Measurements from ENCODE around the gene SLC44A1.
A peak's percentile ranks its signal among the peaks of the same experiment; 100 is the strongest.

The SLC44A1 gene

GRCh38 chr9:105328872-105329718, 84.6 kb downstream of the SLC44A1 start:
- FAIRE-seq (no peak), DNase-seq (ENCODE audit: extremely low spot score, insufficient read length, low read depth) (no peak)

GRCh38 chr9:105329719-105330062, 85.2 kb downstream of the SLC44A1 start:
- no peak for FAIRE-seq
- no peak for DNase-seq (ENCODE audit: extremely low spot score, insufficient read length, low read depth)

GRCh38 chr9:105330201-105330600, 85.8 kb downstream of the SLC44A1 start:
- DNase-seq (ENCODE audit: extremely low spot score, insufficient read length, low read depth) (no peak), FAIRE-seq (no peak)

- DNase-seq (ENCODE audit: extremely low spot score, insufficient read length, low read depth) (no peak), FAIRE-seq (peak; percentile 57)
These were observed 86.3 kb downstream of the SLC44A1 start for GRCh38 chr9:105330755-105331154.

GRCh38 chr9:105331160-105331559, 86.7 kb downstream of the SLC44A1 start:
- FAIRE-seq (peak; percentile 9), DNase-seq (ENCODE audit: extremely low spot score, insufficient read length, low read depth) (no peak)

GRCh38 chr9:105331755-105332154, 87.3 kb downstream of the SLC44A1 start:
- DNase-seq (ENCODE audit: extremely low spot score, insufficient read length, low read depth) (no peak), FAIRE-seq (peak; percentile 36)

- DNase-seq (ENCODE audit: extremely low spot score, insufficient read length, low read depth) (no peak), FAIRE-seq (no peak)
These were observed 88.0 kb downstream of the SLC44A1 start for GRCh38 chr9:105332471-105332870.

GRCh38 chr9:105333076-105333475, 88.6 kb downstream of the SLC44A1 start:
- FAIRE-seq (no peak), DNase-seq (ENCODE audit: extremely low spot score, insufficient read length, low read depth) (no peak)

GRCh38 chr9:105333811-105334210, 89.4 kb downstream of the SLC44A1 start:
- DNase-seq (ENCODE audit: extremely low spot score, insufficient read length, low read depth) = no peak
- no peak for FAIRE-seq

- no peak for FAIRE-seq
- no peak for DNase-seq (ENCODE audit: extremely low spot score, insufficient read length, low read depth)
These were observed 93.9 kb downstream of the SLC44A1 start for GRCh38 chr9:105338308-105338707.

GRCh38 chr9:105339849-105340248, 95.4 kb downstream of the SLC44A1 start:
- FAIRE-seq (no peak), DNase-seq (ENCODE audit: extremely low spot score, insufficient read length, low read depth) (no peak)

- FAIRE-seq = peak; percentile 60
These were observed 97.1 kb downstream of the SLC44A1 start for GRCh38 chr9:105341434-105342146.

GRCh38 chr9:105342147-105342505, 97.7 kb downstream of the SLC44A1 start:
- FAIRE-seq (no peak), DNase-seq (ENCODE audit: extremely low spot score, insufficient read length, low read depth) (no peak)

More at GRCh38 chr9:105341434-105342146, 97.1 kb downstream of the SLC44A1 start:
- DNase-seq (ENCODE audit: extremely low spot score, insufficient read length, low read depth) = no peak

- no peak for DNase-seq (ENCODE audit: extremely low spot score, insufficient read length, low read depth)
- FAIRE-seq = no peak
These were observed 99.8 kb downstream of the SLC44A1 start for GRCh38 chr9:105344283-105344682.

- no peak for FAIRE-seq
These were observed 101.2 kb downstream of the SLC44A1 start for GRCh38 chr9:105345626-105346025.

GRCh38 chr9:105346273-105346672, 101.8 kb downstream of the SLC44A1 start:
- no peak for FAIRE-seq
- DNase-seq (ENCODE audit: extremely low spot score, insufficient read length, low read depth) = no peak

More at GRCh38 chr9:105345626-105346025, 101.2 kb downstream of the SLC44A1 start:
- DNase-seq (ENCODE audit: extremely low spot score, insufficient read length, low read depth) = no peak

GRCh38 chr9:105354448-105354847, 110.0 kb downstream of the SLC44A1 start:
- DNase-seq (ENCODE audit: extremely low spot score, insufficient read length, low read depth) (no peak), FAIRE-seq (no peak)

GRCh38 chr9:105355781-105356180, 111.3 kb downstream of the SLC44A1 start:
- FAIRE-seq (peak; percentile 39), DNase-seq (ENCODE audit: extremely low spot score, insufficient read length, low read depth) (no peak)

- DNase-seq (ENCODE audit: extremely low spot score, insufficient read length, low read depth) = peak; percentile 15
These were observed 113.5 kb downstream of the SLC44A1 start for GRCh38 chr9:105357937-105358336.

GRCh38 chr9:105359892-105360291, 115.4 kb downstream of the SLC44A1 start:
- DNase-seq (ENCODE audit: extremely low spot score, insufficient read length, low read depth) (no peak), FAIRE-seq (no peak)

More at GRCh38 chr9:105357937-105358336, 113.5 kb downstream of the SLC44A1 start:
- FAIRE-seq = peak; percentile 82

GRCh38 chr9:105360344-105360743, 115.9 kb downstream of the SLC44A1 start:
- DNase-seq (ENCODE audit: extremely low spot score, insufficient read length, low read depth) (no peak), FAIRE-seq (peak; percentile 52)

Measured in GM18507 (cell line).